ENCODE data around the gene ABO. TPM values are rescaled to one million over a fixed set of nuclear protein-coding genes. Genes with fewer than 3 reads are reported as not detected.

Gene ABO
- total and polyA plus RNA-seq, 2 of the 8 experiments (the other 6 are each of a cell fraction or from before 2014, with no cell fraction given): 0.03 TPM; not detected in 1

GRCh38 chr9:133286523-133286922, 11.5 kb upstream of the ABO start:
- Histone ChIP-seq H3K56ac (replicated peaks; ENCODE audit: insufficient read length, low read depth, low read length) (no peak overlapping the region), H4K20me1 (replicated peaks in 1 of 2; ENCODE audit: control insufficient read depth in 1 of 2, insufficient read depth in 2 of 2, low read length in 2 of 2) (no peaks in the 10 kb centered on the region), H3K23me2 (ENCODE audit: low read depth, low read length) (no peaks in the 10 kb centered on the region; the same call in 1 of the 2 replicates), H3K9ac (replicated peaks in 1 of 4; ENCODE audit: extremely low read depth in 1 of 4, low read depth in 3 of 4, low read length in 3 of 4) (no peak overlapping the region), H3K27me3 (replicated peaks in 1 of 4; ENCODE audit: control insufficient read depth in 3 of 4, extremely low read depth in 1 of 4, insufficient read depth in 3 of 4, low read length in 3 of 4) (no peaks in the 10 kb centered on the region; a peak in 1 of 7 replicates), H2AFZ (ENCODE audit: low read length) (no peak overlapping the region), H3K14ac (ENCODE audit: insufficient read length) (no peak overlapping the region), H3K36me3 (ENCODE audit: control insufficient read depth in 2 of 4, insufficient read depth in 4 of 4, low read length in 3 of 4) (no peaks in the 10 kb centered on the region), H3K23ac (ENCODE audit: insufficient read length) (no peak overlapping the region), H2BK20ac (ENCODE audit: low read length) (no peak overlapping the region), H3K4ac (replicated peaks; ENCODE audit: insufficient read length, low read depth, low read length) (no peak overlapping the region), H2BK12ac (ENCODE audit: low read depth, low read length) (no peak overlapping the region), H2BK120ac (replicated peaks; ENCODE audit: low read depth, low read length) (no peak overlapping the region), H4K91ac (replicated peaks; ENCODE audit: insufficient read length, low read length) (no peak overlapping the region), H3K79me1 (ENCODE audit: low read depth, low read length) (no peaks in the 10 kb centered on the region), H3K9me3 (ENCODE audit: insufficient read depth in 2 of 2, low read depth in 1 of 2, low read length in 1 of 2) (peaks cover 25 to 26% of the 10 kb centered on the region in 2 experiments), H2AK5ac (ENCODE audit: low read depth, low read length) (no peak overlapping the region), H3K79me2 (ENCODE audit: control insufficient read depth in 1 of 2, insufficient read depth in 2 of 2, low read length in 2 of 2) (no peaks in the 10 kb centered on the region), H2BK15ac (ENCODE audit: low read length) (no peak overlapping the region), H2BK5ac (ENCODE audit: low read depth, low read length) (no peak overlapping the region), H4K5ac (ENCODE audit: insufficient read length, low read depth, low read length) (no peak overlapping the region), H3K4me1 (replicated peaks in 1 of 4; ENCODE audit: control insufficient read depth in 3 of 4, insufficient read depth in 4 of 4, low read length in 3 of 4) (no peaks in the 10 kb centered on the region), H4K8ac (ENCODE audit: extremely low read depth, insufficient read depth, low read length) (no peak overlapping the region), H3K4me3 (ENCODE audit: extremely low read depth in 1 of 4, insufficient read depth in 2 of 4, low read depth in 3 of 4, low read length in 4 of 4) (no peak overlapping the region), H3K4me2 (ENCODE audit: insufficient read depth in 1 of 2, low read depth in 2 of 2, low read length in 2 of 2) (no peak overlapping the region), H3K18ac (ENCODE audit: extremely low read depth, low read length) (no peak overlapping the region), H3K27ac (ENCODE audit: low read depth, low read length) (no peak overlapping the region)
- CTCF ChIA-PET (ENCODE audit: partially characterized antibody): interaction anchor here (1.5 to 2.4 kb wide), 3 partner anchors 14 to 99 kb away, joined by 4 to 6 read pairs (median 4); no protein-coding TSS in a partner anchor
- TF ChIP-seq SAP30 (IDR thresholded peaks at IDR 0.05; ENCODE audit: insufficient read depth, insufficient replicate concordance, low read length): no peak
- no peak for TF ChIP-seq EGR1 (IDR thresholded peaks at IDR 0.05; ENCODE audit: borderline replicate concordance, low read depth, low read length)
- TF ChIP-seq PHF8 (conservative IDR thresholded peaks at IDR 0.05; ENCODE audit: low read depth, low read length): no peak
- TF ChIP-seq JUND (IDR thresholded peaks at IDR 0.05; ENCODE audit: low read length): no peak
- no peak for TF ChIP-seq ASH2L (IDR thresholded peaks at IDR 0.05; ENCODE audit: low read length)
- TF ChIP-seq TBP (IDR thresholded peaks at IDR 0.05; ENCODE audit: low read depth, low read length): no peak
- no peak for TF ChIP-seq NRF1 (IDR thresholded peaks at IDR 0.05; ENCODE audit: low read depth, low read length)
- TF ChIP-seq USF2 (IDR thresholded peaks at IDR 0.05; ENCODE audit: low read length): no peak
- no peak for TF ChIP-seq BACH1 (IDR thresholded peaks at IDR 0.05; ENCODE audit: low read length)
- POLR2A ChIA-PET (ENCODE audit: partially characterized antibody): no interaction called here
- FAIRE-seq: no peak
- WGBS, 2 experiments (ENCODE audit: extremely low coverage in 1 of 2, insufficient coverage in 1 of 2, insufficient read length in 1 of 2, insufficient replicate concordance in 2 of 2, low coverage in 1 of 2, low lambda C conversion rate in 2 of 2, missing lambda C conversion rate in 1 of 2): 81% methylated on average over 2 of the region's 2 CpGs; no CpG with 5 or more reads in 1 of the 2 experiments
- DNase-seq (ENCODE audit: low read depth in 1 of 2, low spot score in 2 of 2): no peak
